Trophoblast cell (in vitro differentiated cells and primary cell): ENCODE results near the gene CFAP46.

Source experiments
- DNase-seq, 2 donors: peaks; one replicate each; pipeline ENCODE4 v3.0.0-alpha.2; 2016
- H2AFZ ChIP-seq: 2 replicates; pipeline ENCODE4 v1.6.1; 2013; ENCODE audit warnings: low read length, moderate library complexity, mild to moderate bottlenecking; ENCODE audit not compliant: insufficient read depth, poor library complexity
- H2AK5ac ChIP-seq: 2 replicates; pipeline ENCODE4 v1.6.1; 2013; ENCODE audit warnings: mild to moderate bottlenecking, low read length
- H2BK120ac ChIP-seq: 2 replicates; pipeline ENCODE4 v1.6.1; 2013; ENCODE audit warnings: low read length, mild to moderate bottlenecking, moderate library complexity; ENCODE audit not compliant: insufficient read depth, poor library complexity
- H2BK12ac ChIP-seq: 2 replicates; pipeline ENCODE4 v1.6.1; 2013; ENCODE audit warnings: mild to moderate bottlenecking, low read length, moderate library complexity
- H2BK5ac ChIP-seq: 2 replicates; pipeline ENCODE4 v1.6.1; 2013; ENCODE audit warnings: low read length, low read depth, moderate library complexity, mild to moderate bottlenecking; ENCODE audit not compliant: poor library complexity
- H3K14ac ChIP-seq: 2 replicates; pipeline ENCODE4 v1.6.1; 2013; ENCODE audit warnings: mild to moderate bottlenecking, low read length
- H3K18ac ChIP-seq: 2 replicates; pipeline ENCODE4 v1.6.1; 2013; ENCODE audit warnings: mild to moderate bottlenecking, low read length
- H3K23ac ChIP-seq: 2 replicates; pipeline ENCODE4 v1.6.1; 2013; ENCODE audit warnings: low read length
- H3K27ac ChIP-seq: 2 replicates; pipeline ENCODE4 v1.5.1; 2013; ENCODE audit warnings: low read depth, mild to moderate bottlenecking, inconsistent platforms, low read length, moderate library complexity
- H3K27me3 ChIP-seq: 2 replicates; pipeline ENCODE4 v1.6.1; 2013; ENCODE audit warnings: inconsistent platforms, mild to moderate bottlenecking, low read length, moderate library complexity; ENCODE audit not compliant: insufficient read depth
- H3K36me3 ChIP-seq, 2 experiments: 1 replicate in 1 of 2; 2 replicates in 1 of 2; pipeline ENCODE4 v1.6.1; 2013; ENCODE audit warnings: low read length in 2 of 2, mild to moderate bottlenecking in 2 of 2, moderate library complexity in 1 of 2; ENCODE audit not compliant: insufficient read depth in 2 of 2, control insufficient read depth in 1 of 2
- H3K4ac ChIP-seq: 2 replicates; pipeline ENCODE4 v1.6.1; 2013; ENCODE audit warnings: low read depth, mild to moderate bottlenecking, low read length, moderate library complexity
- H3K4me1 ChIP-seq, 2 experiments: 1 replicate in 1 of 2; 2 replicates in 1 of 2; pipeline ENCODE4 v1.6.1; 2013; ENCODE audit warnings: low read length in 2 of 2, mild to moderate bottlenecking in 2 of 2, moderate library complexity in 1 of 2; ENCODE audit not compliant: insufficient read depth in 2 of 2, control insufficient read depth in 1 of 2
- H3K4me2 ChIP-seq: 2 replicates; pipeline ENCODE4 v1.6.1; 2013; ENCODE audit warnings: inconsistent platforms, mild to moderate bottlenecking, low read length, moderate library complexity
- H3K4me3 ChIP-seq: 2 replicates; pipeline ENCODE4 v1.5.1; 2013; ENCODE audit warnings: mild to moderate bottlenecking, low read depth, low read length, inconsistent platforms
- H3K79me1 ChIP-seq: one replicate; pipeline ENCODE4 v1.6.1; 2013; ENCODE audit warnings: low read length
- H3K79me2 ChIP-seq: 2 replicates; pipeline ENCODE4 v1.6.1; 2013; ENCODE audit warnings: low read length, mild to moderate bottlenecking; ENCODE audit not compliant: control insufficient read depth, insufficient read depth, poor library complexity
- H3K9ac ChIP-seq: 2 replicates; pipeline ENCODE4 v1.6.1; 2013; ENCODE audit warnings: mild to moderate bottlenecking, low read length
- H3K9me3 ChIP-seq: 2 replicates; pipeline ENCODE4 v1.6.1; 2013; ENCODE audit warnings: low read depth, mild to moderate bottlenecking, control low read depth, inconsistent platforms, low read length; ENCODE audit not compliant: insufficient read depth
- H4K12ac ChIP-seq: 2 replicates; pipeline ENCODE4 v1.6.1; 2013; ENCODE audit warnings: low read depth, mild to moderate bottlenecking, low read length, moderate library complexity
- H4K8ac ChIP-seq: 2 replicates; pipeline ENCODE4 v1.6.1; 2013; ENCODE audit warnings: low read depth, mild to moderate bottlenecking, low read length, moderate library complexity
- H4K91ac ChIP-seq: one replicate; pipeline ENCODE4 v1.6.1; 2013; ENCODE audit warnings: low read depth, mild to moderate bottlenecking, low read length, moderate library complexity
- WGBS: extraction: QIAGEN DNeasy Blood & Tissue Kit; methylation state at CpG from one replicate; pipeline ENCODE4 v1.1.7; 2013; ENCODE audit warnings: missing lambda C conversion rate; ENCODE audit not compliant: insufficient read length, insufficient coverage; ENCODE audit errors: extremely low coverage; 5-methylcytosine and 5-hydroxymethylcytosine counted together

The CFAP46 gene

DNA sequence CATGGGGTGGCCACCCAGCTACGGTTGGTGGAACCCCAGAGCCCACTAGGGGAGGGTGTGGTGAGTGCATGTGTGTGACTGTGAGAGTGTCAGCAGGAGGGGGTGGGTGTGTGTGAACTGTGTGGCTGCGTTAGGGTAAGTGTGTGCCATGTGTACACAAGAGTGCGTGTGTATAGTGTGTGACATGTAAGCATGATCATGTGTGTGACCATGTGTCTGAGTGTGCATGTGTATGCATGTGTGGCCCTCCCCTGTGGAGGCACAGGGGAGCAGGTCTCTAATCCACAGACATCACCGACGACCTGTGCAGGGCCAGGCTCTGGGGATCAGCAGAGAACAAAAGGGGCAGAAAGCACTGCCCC lies 3.5 kb upstream of the CFAP46 start:
- Histone ChIP-seq H3K4ac (no peak overlapping the region), H3K23ac (peak overlapping the region; percentile 13), H3K79me2 (no peaks in the 10 kb centered on the region), H4K8ac (no peak overlapping the region), H2AK5ac (no peak overlapping the region), H2BK5ac (no peak overlapping the region), H4K91ac (no peak overlapping the region), H3K79me1 (no peaks in the 10 kb centered on the region), H3K14ac (no peak overlapping the region), H3K36me3 (no peaks in the 10 kb centered on the region), H3K4me1 (peaks cover 0 to 2% of the 10 kb centered on the region in 2 experiments), H3K18ac (no peak overlapping the region), H3K9ac (no peak overlapping the region), H2BK120ac (no peak overlapping the region), H2BK12ac (no peak overlapping the region), H2AFZ (no peak overlapping the region), H3K27ac (no peak overlapping the region), H3K4me2 (no peak overlapping the region), H3K4me3 (no peak overlapping the region), H3K9me3 (peaks cover 3% of the 10 kb centered on the region), H4K12ac (no peak overlapping the region), H3K27me3 (no peaks in the 10 kb centered on the region)
- DNase-seq = no peak
- no CpG with 5 or more reads among the region's 5 CpGs for WGBS

DNA sequence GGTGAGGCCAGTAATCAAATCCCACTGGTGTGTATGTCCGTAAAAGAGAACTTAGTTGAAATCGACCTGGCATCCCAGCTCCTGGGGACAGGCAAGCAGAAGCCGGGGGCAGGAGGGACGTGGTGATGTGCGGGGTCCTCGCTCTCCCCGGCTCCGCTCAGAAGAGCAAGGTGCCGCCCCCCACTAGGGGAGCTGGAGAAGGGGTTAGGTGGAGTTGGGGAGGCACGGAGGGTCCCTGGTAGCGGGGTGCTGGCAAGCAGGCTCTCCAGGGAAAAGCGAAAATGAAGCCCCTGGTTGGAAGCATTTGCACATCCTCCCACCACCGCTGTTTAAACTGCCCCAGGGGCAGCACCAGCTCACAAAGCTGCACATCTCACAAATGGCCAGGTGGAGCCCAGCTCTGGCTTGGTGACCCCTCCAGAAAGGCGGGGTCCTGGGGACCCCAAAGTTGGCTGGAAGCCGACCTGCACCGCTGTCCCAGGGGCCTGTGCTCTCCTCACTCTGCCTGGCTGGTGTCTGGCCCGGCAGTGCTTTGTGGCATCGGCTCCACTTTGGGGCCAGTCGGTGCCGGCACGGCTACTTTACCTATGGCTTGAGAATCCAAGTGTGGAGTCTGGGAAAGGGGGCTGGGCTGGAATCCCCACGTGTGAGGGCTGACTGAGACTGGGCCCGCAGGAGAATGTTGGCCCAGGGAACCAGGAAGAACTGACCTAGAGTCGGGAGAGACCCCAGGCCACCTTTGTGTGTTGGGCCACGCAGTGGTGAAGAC lies 2.9 kb upstream of the CFAP46 start:
- Histone ChIP-seq H2AK5ac (no peak overlapping the region), H2BK120ac (no peak overlapping the region), H3K4ac (no peak overlapping the region), H3K79me1 (no peaks in the 10 kb centered on the region), H3K14ac (no peak overlapping the region), H3K4me1 (peaks cover 0 to 2% of the 10 kb centered on the region in 2 experiments), H2BK12ac (no peak overlapping the region), H3K27me3 (no peaks in the 10 kb centered on the region), H3K9me3 (peaks cover 3% of the 10 kb centered on the region), H3K18ac (no peak overlapping the region), H3K36me3 (no peaks in the 10 kb centered on the region), H4K91ac (no peak overlapping the region), H3K9ac (no peak overlapping the region), H2BK5ac (no peak overlapping the region), H3K79me2 (no peaks in the 10 kb centered on the region), H4K12ac (no peak overlapping the region), H3K27ac (no peak overlapping the region), H3K4me2 (no peak overlapping the region), H2AFZ (no peak overlapping the region), H3K23ac (no peak overlapping the region), H3K4me3 (no peak overlapping the region), H4K8ac (no peak overlapping the region)
- DNase-seq = no peak
- WGBS = no CpG with 5 or more reads among the region's 25 CpGs

DNA sequence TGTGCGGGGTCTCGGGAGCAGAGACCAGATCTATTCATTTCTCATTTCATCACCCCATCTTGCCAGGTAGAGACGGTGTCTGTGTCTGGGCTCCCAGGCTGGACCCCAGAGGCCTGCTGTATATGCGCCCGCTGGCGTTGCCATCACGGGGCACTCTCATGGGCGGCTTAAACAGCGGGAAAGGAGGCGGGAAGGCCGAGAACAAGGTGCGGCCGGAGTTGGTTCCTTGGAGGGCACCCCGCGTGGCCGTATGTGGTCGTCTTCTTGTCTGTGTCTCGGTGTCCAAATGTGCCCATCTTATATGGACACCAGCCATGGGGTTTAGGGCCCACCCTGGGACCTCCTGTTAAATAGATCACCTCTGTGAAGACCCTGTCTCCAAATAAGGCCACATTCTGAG lies 2.1 kb upstream of the CFAP46 start:
- peaks cover 3% of the 10 kb centered on the region for H3K9me3 ChIP-seq
- no peaks in the 10 kb centered on the region for H3K79me2 ChIP-seq
- H3K4ac ChIP-seq = no peak overlapping the region
- H3K27me3 ChIP-seq = no peaks in the 10 kb centered on the region
- H3K36me3 ChIP-seq = no peaks in the 10 kb centered on the region
- no peak overlapping the region for H4K91ac ChIP-seq
- no peak overlapping the region for H4K8ac ChIP-seq
- no peak for DNase-seq
- H3K9ac ChIP-seq = no peak overlapping the region
- H2BK120ac ChIP-seq = no peak overlapping the region
- H3K79me1 ChIP-seq = no peaks in the 10 kb centered on the region
- no peak overlapping the region for H3K18ac ChIP-seq
- H2BK5ac ChIP-seq = no peak overlapping the region
- H3K4me1 ChIP-seq = peaks cover 0 to 2% of the 10 kb centered on the region in 2 experiments
- no peak overlapping the region for H3K27ac ChIP-seq
- no peak overlapping the region for H3K23ac ChIP-seq
- no peak overlapping the region for H2AK5ac ChIP-seq
- no peak overlapping the region for H3K4me3 ChIP-seq
- H3K14ac ChIP-seq = no peak overlapping the region
- no peak overlapping the region for H2AFZ ChIP-seq
- no peak overlapping the region for H3K4me2 ChIP-seq
- no peak overlapping the region for H2BK12ac ChIP-seq
- H4K12ac ChIP-seq = no peak overlapping the region
- no CpG with 5 or more reads among the region's 18 CpGs for WGBS

DNA sequence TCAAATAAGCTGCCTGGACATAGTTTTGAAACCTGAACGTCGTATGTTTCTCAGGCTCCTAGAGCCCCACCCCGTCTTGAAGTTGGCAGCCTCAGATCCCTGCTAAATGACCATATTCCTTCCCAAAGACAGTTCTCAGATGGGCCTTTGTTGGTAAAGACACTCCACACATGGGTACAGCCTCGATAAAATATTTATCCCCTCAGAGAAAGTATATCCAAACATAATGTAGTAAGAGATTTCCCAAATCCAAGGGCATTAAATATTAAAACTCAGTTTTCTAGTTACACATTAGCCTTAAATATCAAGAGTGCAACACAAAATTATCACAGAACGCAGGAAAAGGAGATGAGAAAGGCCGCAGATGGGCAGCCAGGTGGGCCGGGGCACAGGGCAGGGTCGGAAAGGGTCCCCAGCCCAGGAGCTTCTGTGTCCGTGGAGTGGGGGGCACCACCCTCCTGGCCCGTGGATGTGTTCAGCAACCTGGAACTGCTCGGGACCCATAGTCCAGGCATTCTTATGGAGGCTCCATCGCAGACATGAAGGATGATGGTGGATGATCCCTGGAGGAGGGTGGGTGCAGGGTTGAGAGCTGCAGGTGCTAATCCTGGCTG lies 1.5 kb upstream of the CFAP46 start:
- Histone ChIP-seq H2BK120ac (no peak overlapping the region), H3K23ac (no peak overlapping the region), H3K27me3 (no peaks in the 10 kb centered on the region), H4K12ac (no peak overlapping the region), H4K8ac (no peak overlapping the region), H2AFZ (no peak overlapping the region), H2BK12ac (no peak overlapping the region), H3K4ac (no peak overlapping the region), H3K18ac (no peak overlapping the region), H3K27ac (no peak overlapping the region), H4K91ac (no peak overlapping the region), H2AK5ac (no peak overlapping the region), H3K79me1 (no peaks in the 10 kb centered on the region), H3K4me2 (no peak overlapping the region), H3K14ac (no peak overlapping the region), H2BK5ac (no peak overlapping the region), H3K9me3 (peaks cover 5% of the 10 kb centered on the region), H3K36me3 (no peaks in the 10 kb centered on the region), H3K4me1 (peaks cover 0 to 2% of the 10 kb centered on the region in 2 experiments), H3K9ac (no peak overlapping the region), H3K79me2 (no peaks in the 10 kb centered on the region), H3K4me3 (no peak overlapping the region)
- no peak for DNase-seq
- WGBS = no CpG with 5 or more reads among the region's 12 CpGs
